Measurements from ENCODE around the gene BACH2. TPM values are rescaled to one million over a fixed set of nuclear protein-coding genes. Genes with fewer than 3 reads are reported as not detected.

Gene BACH2
- total RNA-seq, 1 donor from 2014 or later: 7.7 TPM

DNA sequence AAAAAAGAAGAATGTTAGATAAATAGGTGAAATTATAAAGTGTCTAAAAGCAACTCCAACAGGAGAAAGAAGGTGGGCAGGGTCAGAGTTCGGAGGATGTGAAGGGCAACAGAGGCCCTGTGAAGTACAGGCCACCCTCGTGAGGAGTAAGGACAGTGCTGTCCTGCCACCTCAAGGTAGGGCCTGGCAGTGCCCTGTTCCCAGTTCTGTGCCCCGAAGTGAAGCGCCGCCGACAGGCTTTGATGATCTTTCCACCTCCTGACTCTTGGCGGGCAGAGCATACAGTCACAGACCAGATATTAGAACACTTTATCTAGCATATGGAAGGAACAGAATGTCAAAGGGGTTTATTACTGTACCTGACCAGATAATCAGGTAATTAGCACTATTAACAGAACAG, 326.6 kb downstream of the BACH2 start:
- Histone ChIP-seq H3K9me3 (no peaks in the 10 kb centered on the region), H3K27ac (no peak overlapping the region), H3K36me3 (no peaks in the 10 kb centered on the region), H3K27me3 (no peaks in the 10 kb centered on the region), H3K4me3 (no peak overlapping the region), H3K4me1 (no peaks in the 10 kb centered on the region)
- TF ChIP-seq CTCF (IDR thresholded peaks at IDR 0.05): no peak
- no peak for DNase-seq (ENCODE audit: low spot score in 2 of 2)
- intact Hi-C loops (cut with DNase I): loop anchor here (1.0 to 2.0 kb wide), 3 partner anchors 327 to 509 kb away; partner anchors contain the start of gene BACH2

GRCh38 chr6:89966913-89967312, 329.7 kb downstream of the BACH2 start:
- H3K27me3 ChIP-seq: no peaks in the 10 kb centered on the region
- intact Hi-C loops (cut with DNase I): no loop called here
- no peak for DNase-seq (ENCODE audit: low spot score in 2 of 2)
- H3K4me1 ChIP-seq: no peaks in the 10 kb centered on the region
- TF ChIP-seq CTCF (IDR thresholded peaks at IDR 0.05): no peak
- no peak overlapping the region for H3K27ac ChIP-seq
- no peaks in the 10 kb centered on the region for H3K9me3 ChIP-seq
- no peak overlapping the region for H3K4me3 ChIP-seq
- no peaks in the 10 kb centered on the region for H3K36me3 ChIP-seq

GRCh38 chr6:89966228-89966544, 330.5 kb downstream of the BACH2 start:
- no peaks in the 10 kb centered on the region for H3K4me1 ChIP-seq
- H3K9me3 ChIP-seq: no peaks in the 10 kb centered on the region
- intact Hi-C loops (cut with DNase I): no loop called here
- no peaks in the 10 kb centered on the region for H3K36me3 ChIP-seq
- H3K4me3 ChIP-seq: no peak overlapping the region
- no peak overlapping the region for H3K27ac ChIP-seq
- no peak for TF ChIP-seq CTCF (IDR thresholded peaks at IDR 0.05)
- H3K27me3 ChIP-seq: no peaks in the 10 kb centered on the region
- DNase-seq (ENCODE audit: low spot score in 2 of 2): no peak

DNA sequence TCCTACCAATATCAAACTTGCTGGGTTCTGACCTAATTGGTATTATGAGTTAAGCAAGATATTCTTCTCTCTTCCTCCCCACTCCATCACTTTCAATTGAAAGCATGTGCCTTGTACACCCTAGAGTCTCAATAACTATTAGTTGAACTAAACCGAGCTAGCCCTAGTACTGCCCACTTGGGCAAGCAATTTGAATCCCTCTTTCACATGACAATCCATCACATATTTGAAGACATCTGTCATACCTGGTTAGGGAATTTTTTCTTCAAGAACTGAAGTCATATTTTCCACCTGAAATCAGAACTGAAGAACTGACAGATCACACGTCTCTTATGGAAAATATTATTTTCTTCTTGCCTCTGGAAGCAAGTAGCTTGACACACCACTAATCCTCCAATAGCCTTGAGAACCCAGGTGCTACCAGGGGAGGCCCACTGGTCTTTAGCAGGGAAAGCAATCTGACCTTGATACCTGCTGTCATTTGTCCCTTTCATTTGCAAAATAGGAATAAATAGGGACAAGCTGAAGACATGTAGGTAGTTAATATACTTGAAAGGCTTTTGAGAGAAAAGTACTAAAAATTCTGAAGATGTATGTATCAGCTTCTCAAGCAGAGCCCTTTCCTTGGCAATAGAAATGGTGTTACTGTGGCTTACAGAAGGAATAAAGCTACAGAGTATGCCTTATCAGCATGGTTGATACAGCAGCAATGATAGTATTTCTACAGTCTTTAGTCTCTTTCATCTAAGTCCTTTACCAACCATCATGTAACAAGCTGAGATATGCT, 331.0 kb downstream of the BACH2 start:
- DNase-seq (ENCODE audit: low spot score in 2 of 2): no peak
- H3K9me3 ChIP-seq: no peaks in the 10 kb centered on the region
- intact Hi-C loops (cut with DNase I): no loop called here

GRCh38 chr6:89963391-89963790, 333.3 kb downstream of the BACH2 start:
- H3K4me1 ChIP-seq: no peaks in the 10 kb centered on the region
- no peak for DNase-seq (ENCODE audit: low spot score in 2 of 2)
- intact Hi-C loops (cut with DNase I): no loop called here
- no peak overlapping the region for H3K27ac ChIP-seq
- no peaks in the 10 kb centered on the region for H3K9me3 ChIP-seq
- TF ChIP-seq CTCF (IDR thresholded peaks at IDR 0.05): no peak
- no peaks in the 10 kb centered on the region for H3K36me3 ChIP-seq
- H3K27me3 ChIP-seq: no peaks in the 10 kb centered on the region
- H3K4me3 ChIP-seq: no peak overlapping the region

More for the DNA sequence above, 331.0 kb downstream of the BACH2 start:
- no peaks in the 10 kb centered on the region for H3K27me3 ChIP-seq
- no peak for TF ChIP-seq CTCF (IDR thresholded peaks at IDR 0.05)
- H3K4me3 ChIP-seq: no peak overlapping the region
- H3K27ac ChIP-seq: no peak overlapping the region
- H3K36me3 ChIP-seq: no peaks in the 10 kb centered on the region
- no peaks in the 10 kb centered on the region for H3K4me1 ChIP-seq

Measured in ascending aorta (tissue), 2 donors.